Activated T-cell treated with anti-CD3 and anti-CD28 coated beads, Interleukin-2, amount 50 U/mL, for 4 hours (primary cell): ENCODE data around the gene BTG4. TPM values are rescaled to one million over a fixed set of nuclear protein-coding genes. Genes with fewer than 3 reads are reported as not detected.

Source experiments
- ATAC-seq, 2 donors: fragments of 200-7000 bp; cut with Tn5 transposase; one replicate each; pipeline ENCODE4 v1.10.0; 2021
- DNase-seq: peaks from one replicate; pipeline ENCODE4 v3.0.0-alpha.2; 2020
- H3K27me3 Mint-ChIP-seq: one replicate; pipeline ENCODE4 v1.8.0; 2021; ENCODE audit warnings: low read depth, mixed read lengths
- H3K36me3 Mint-ChIP-seq: one replicate; pipeline ENCODE4 v1.8.0; 2022; ENCODE audit warnings: mixed read lengths; ENCODE audit not compliant: insufficient read depth
- H3K4me1 Mint-ChIP-seq: one replicate; pipeline ENCODE4 v1.8.0; 2021; ENCODE audit warnings: low read depth, mixed read lengths
- H3K4me3 Mint-ChIP-seq: one replicate; pipeline ENCODE4 v1.8.0; 2021; ENCODE audit warnings: mild to moderate bottlenecking, moderate library complexity, mixed read lengths
- H3K9me3 Mint-ChIP-seq: one replicate; pipeline ENCODE4 v1.8.0; 2021; ENCODE audit warnings: mixed read lengths
- total RNA-seq, 3 donors: library from RNA; stranded (reverse); gene quantifications; one replicate each; pipeline ENCODE4 v1.2.1, GENCODE V29; 2021

The BTG4 gene
- total RNA-seq, 3 donors from 2014 or later = 0.43 TPM; not detected in 2

DNA sequence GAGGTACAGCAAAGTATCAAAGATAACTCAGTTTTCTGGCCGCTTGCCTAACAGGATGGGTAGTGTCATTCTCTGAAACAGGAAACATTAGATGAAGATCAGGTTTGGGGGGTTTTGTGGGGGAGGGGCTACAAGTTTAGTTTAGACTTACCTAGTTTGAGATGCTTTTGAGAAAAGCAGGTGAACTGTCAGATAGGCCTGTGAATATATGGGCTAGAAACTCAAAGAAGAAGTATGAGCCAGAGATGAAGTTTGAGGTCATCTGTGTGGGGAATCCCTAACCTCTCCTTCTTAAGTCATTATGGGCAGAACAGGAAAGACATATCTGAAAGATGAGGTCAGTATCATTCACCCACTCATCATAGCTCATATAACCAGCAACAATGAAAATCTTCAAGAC, 14.3 kb upstream of the BTG4 start:
- Mint-ChIP-seq H3K9me3 (no peaks in the 10 kb centered on the region), H3K4me1 (peaks cover 24% of the 10 kb centered on the region), H3K36me3 (no peaks in the 10 kb centered on the region), H3K4me3 (no peak overlapping the region), H3K27me3 (peaks cover 12% of the 10 kb centered on the region)
- DNase-seq = no peak
- ATAC-seq = peak; percentile 47 to 81

DNA sequence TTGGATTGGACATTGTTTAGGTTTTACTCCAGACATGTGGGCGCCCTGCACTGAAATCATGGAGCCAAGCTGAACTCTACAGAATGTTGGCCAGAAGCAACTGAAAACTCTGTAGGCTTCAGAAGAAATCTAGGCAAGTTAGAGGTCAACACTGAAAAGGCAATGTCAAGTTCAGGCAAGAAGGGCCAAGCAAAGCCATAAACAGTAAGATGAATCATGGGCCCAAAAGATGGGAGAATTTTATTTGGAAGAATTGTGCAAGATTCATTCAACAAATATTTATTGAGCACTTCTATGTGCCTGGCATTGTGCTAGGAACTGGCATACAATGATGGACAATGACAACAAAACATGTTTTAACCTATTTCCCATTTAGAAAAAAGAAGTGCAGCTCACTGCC, 13.3 kb upstream of the BTG4 start:
- Mint-ChIP-seq H3K4me3 (no peak overlapping the region), H3K4me1 (peaks cover 26% of the 10 kb centered on the region), H3K36me3 (no peaks in the 10 kb centered on the region)

DNA sequence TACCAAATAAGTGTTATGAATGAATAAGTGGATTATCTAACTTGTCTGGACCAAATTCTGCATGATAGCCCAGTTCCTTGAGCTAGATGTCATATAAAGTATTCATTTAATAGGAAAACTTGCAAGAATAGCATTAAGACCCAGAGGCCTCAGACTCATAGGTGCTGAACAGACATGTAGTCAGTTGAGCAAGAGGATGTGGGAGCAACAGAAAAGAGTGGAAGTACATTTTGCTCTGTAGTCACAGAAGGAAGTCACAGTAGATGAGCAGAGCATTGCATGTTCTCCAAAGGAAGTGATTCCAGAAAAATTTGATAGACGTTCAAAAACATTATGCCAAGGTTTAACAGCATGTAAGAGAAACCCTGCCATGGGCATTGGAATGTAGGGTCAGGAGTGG, 11.9 kb upstream of the BTG4 start:
- no peaks in the 10 kb centered on the region for H3K36me3 Mint-ChIP-seq
- no peaks in the 10 kb centered on the region for H3K9me3 Mint-ChIP-seq
- peaks cover 23% of the 10 kb centered on the region for H3K4me1 Mint-ChIP-seq
- no peak overlapping the region for H3K4me3 Mint-ChIP-seq
- peaks cover 11% of the 10 kb centered on the region for H3K27me3 Mint-ChIP-seq
- DNase-seq (no peak), ATAC-seq (no peak)

More for the DNA sequence above, 13.3 kb upstream of the BTG4 start:
- no peaks in the 10 kb centered on the region for H3K9me3 Mint-ChIP-seq
- ATAC-seq = no peak
- H3K27me3 Mint-ChIP-seq = peaks cover 14% of the 10 kb centered on the region
- DNase-seq = no peak

DNA sequence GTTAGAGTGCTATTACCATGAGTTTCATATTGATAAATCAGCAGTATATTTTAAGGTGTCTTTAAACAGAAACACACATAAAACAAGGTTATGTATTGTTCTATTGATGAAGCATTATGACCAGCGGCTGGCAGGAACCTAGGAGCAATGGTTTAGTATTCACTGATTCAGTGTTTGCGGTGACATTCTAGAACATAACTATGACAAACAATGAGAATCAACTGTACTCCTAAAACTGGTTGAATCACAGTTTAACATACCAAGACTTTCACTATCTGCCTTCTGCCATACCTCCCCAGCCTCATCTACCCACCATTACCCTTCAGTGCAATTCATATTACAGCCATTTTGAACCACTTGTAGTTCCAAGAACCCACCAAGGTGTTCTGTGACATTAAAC, 11.2 kb upstream of the BTG4 start:
- Mint-ChIP-seq H3K4me3 (no peak overlapping the region), H3K9me3 (no peaks in the 10 kb centered on the region), H3K27me3 (peaks cover 11% of the 10 kb centered on the region), H3K4me1 (peaks cover 16% of the 10 kb centered on the region), H3K36me3 (no peaks in the 10 kb centered on the region)
- ATAC-seq (peak; percentile 71 to 82), DNase-seq (no peak)

DNA sequence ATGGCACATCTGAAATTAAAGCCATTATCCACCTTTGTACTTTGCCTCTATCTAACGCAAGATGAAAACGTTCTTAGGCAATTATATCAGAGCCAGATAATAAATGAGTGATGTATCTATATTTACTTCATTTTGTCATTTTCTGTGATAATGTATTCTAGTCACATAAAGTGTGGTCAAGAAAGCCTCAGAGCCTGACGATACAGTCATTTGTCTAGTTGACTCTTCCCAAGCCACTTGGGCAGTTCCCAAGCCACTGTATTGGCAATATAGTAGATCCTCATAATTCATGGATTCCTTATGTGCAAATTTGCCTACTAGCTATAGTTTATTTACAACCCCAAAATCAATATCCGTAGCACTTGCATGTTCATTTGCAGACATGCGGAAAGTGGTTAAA, 10.2 kb upstream of the BTG4 start:
- DNase-seq = no peak
- H3K4me3 Mint-ChIP-seq = no peak overlapping the region
- peaks cover 11% of the 10 kb centered on the region for H3K27me3 Mint-ChIP-seq
- peaks cover 16% of the 10 kb centered on the region for H3K4me1 Mint-ChIP-seq
- no peak for ATAC-seq
- H3K9me3 Mint-ChIP-seq = no peaks in the 10 kb centered on the region
- no peaks in the 10 kb centered on the region for H3K36me3 Mint-ChIP-seq

DNA sequence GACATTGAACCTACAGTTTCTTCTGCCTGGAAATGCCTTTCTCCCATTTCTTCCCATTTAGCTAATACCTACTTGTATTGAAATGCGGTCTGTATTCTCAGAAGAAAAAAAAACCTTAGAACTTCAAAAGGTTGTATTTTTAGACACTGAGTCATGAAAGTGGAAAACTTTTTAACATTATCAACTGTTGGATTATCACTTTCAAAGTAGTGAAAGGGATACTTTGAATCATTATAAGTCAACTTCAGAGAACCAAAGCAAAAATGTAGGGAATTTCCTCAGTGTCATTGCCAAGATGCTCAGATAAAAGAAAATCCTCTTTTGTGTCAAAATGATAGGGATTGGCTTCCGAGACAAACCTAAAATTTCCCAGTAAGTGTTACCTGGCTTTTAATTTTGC, 8.9 kb upstream of the BTG4 start:
- ATAC-seq = peak in 1 of 2 donors; percentile 34

DNA sequence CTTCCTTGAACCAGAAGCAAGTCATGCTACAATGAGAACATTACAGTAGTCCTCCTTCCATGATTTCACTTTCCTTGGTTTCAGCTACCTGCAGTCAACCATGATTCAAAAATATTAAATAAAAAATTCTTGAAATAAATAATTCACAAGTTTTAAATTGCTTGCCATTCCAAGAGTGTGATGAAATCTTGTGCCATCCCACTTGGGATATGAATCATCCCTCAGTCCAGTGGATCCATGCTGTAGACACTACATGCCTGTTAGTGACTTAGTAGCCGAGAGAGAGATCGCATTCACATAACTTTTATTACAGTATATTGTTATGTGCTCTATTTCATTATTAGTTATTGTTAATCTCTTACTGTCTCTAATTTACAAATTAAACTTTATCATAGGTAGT, 8.4 kb upstream of the BTG4 start:
- no peak for DNase-seq
- no peaks in the 10 kb centered on the region for H3K36me3 Mint-ChIP-seq
- peaks cover 6% of the 10 kb centered on the region for H3K4me1 Mint-ChIP-seq
- ATAC-seq = no peak
- no peaks in the 10 kb centered on the region for H3K9me3 Mint-ChIP-seq
- peaks cover 7% of the 10 kb centered on the region for H3K27me3 Mint-ChIP-seq
- H3K4me3 Mint-ChIP-seq = no peak overlapping the region

More for the DNA sequence above, 8.9 kb upstream of the BTG4 start:
- Mint-ChIP-seq H3K4me3 (no peak overlapping the region), H3K36me3 (no peaks in the 10 kb centered on the region), H3K4me1 (peaks cover 10% of the 10 kb centered on the region), H3K27me3 (peaks cover 8% of the 10 kb centered on the region), H3K9me3 (no peaks in the 10 kb centered on the region)
- DNase-seq = no peak

DNA sequence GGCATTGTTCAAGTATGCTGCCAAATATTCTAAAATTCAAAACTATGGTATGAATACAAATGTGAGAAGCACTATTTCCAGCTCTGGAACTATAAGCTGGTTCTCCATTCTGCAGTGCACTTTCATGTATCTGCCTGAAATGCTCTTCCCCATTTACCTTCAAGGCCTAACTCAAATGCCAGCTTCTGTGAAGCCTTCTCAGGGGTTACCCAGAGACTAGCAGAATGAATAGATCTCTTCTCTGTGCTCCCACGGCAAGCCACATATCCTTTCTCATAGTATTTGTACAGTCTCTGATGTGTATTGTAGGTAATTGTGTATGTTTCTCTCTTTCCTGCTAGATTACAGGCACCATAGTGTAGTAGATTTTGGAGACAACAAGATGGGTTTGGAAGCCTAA, 6.5 kb upstream of the BTG4 start:
- Mint-ChIP-seq H3K9me3 (no peaks in the 10 kb centered on the region), H3K36me3 (no peaks in the 10 kb centered on the region), H3K4me3 (no peak overlapping the region), H3K4me1 (peaks cover 8% of the 10 kb centered on the region), H3K27me3 (peaks cover 24% of the 10 kb centered on the region)
- DNase-seq (no peak), ATAC-seq (no peak)

DNA sequence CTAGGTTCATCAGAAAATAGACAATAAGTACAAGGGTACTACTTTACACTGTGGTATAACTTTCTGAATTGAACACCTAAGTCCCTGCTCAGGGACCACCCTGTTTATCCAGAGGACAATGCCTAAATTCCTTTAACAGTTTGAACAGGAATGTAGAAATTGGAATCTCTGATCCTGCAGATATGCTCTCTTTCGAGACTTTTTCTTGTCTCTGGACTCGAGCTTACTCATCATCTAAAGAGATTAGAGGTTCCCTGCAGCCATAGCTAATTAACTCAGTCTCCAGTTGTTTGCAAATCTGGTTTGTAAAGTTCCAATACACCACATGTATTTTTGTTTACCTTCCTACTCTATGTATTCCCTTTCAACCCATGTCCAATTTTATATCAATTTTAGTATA, 3.4 kb upstream of the BTG4 start:
- DNase-seq (no peak), ATAC-seq (no peak)
- Mint-ChIP-seq H3K4me1 (peaks cover 10% of the 10 kb centered on the region), H3K36me3 (no peaks in the 10 kb centered on the region), H3K9me3 (no peaks in the 10 kb centered on the region), H3K4me3 (no peak overlapping the region), H3K27me3 (peaks cover 38% of the 10 kb centered on the region)

DNA sequence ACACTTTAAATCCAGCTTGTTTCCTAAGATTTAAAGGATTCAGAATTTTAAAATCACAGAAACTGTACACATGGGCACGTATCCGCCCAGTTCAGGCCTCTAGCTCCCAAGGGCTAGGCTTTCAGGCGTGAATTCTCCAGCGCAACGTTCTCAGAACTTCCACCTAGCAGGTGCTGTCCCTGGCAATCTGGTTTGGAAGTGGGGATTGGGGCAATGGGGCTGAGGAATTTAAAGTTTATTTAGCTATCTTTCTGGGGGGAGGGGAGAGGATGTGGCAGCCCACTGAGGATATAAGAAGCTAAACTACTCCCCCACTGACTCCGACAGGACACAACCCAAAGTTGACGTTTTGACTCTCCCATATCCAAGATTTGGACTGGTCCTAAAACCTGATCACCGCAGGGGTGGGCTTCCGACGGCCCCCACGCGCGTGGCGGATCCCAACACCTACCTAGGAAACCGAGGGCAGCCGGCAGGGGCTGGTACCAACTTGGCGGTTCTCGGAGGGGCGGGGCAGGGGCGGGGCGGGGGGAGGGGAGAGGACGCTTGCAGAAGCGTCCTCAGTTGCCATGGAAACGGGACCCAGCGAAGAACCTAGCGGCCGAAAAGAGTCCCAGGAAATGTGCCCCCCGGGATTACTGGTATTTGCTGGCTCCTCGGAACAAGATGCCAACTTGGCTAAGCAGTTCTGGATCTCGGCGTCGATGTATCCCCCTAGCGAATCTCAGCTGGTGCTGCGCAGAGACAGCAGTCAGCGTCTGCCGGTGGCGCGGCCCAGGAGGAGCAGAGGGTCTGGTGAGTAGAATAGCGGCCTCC, 2.2 kb upstream of the BTG4 start, which contains the start of gene HOATZ:
HOATZ (plus strand) TSS at position 563 of the 816 bp plus-strand sequence; CDS start at position 570, 7 bp downstream.
- H3K27me3 Mint-ChIP-seq = peaks cover 43% of the 10 kb centered on the region

DNA sequence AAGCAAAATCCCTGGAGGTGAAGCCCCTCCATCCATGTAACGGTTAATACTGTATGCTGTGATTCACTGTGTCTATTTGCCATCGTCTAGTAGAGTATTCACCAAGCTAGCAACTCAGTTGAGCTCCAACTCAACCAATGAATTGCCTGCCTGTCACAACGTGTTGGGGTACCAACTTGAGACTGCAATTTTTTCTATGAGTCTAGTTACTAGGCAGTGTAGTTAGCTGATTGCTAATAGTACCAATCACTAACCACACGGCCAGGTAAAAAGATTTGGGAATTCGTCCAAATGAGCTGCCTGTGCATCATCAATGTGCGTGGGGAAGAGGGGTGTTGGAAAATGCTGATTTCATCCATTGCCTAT, 1.0 kb upstream of the BTG4 start:
- Mint-ChIP-seq H3K4me3 (peak overlapping the region; percentile 34), H3K36me3 (no peaks in the 10 kb centered on the region), H3K27me3 (peaks cover 49% of the 10 kb centered on the region), H3K9me3 (no peaks in the 10 kb centered on the region), H3K4me1 (peaks cover 10% of the 10 kb centered on the region)
- ATAC-seq = peak; percentile 38 to 48
- DNase-seq = no peak

More for the DNA sequence above, 2.2 kb upstream of the BTG4 start, which contains the start of gene HOATZ:
- peaks cover 10% of the 10 kb centered on the region for H3K4me1 Mint-ChIP-seq
- DNase-seq (peak; percentile 5), ATAC-seq (peak; percentile 36 to 38)
- no peaks in the 10 kb centered on the region for H3K36me3 Mint-ChIP-seq
- no peak within 1 kb of the TSS for H3K4me3 Mint-ChIP-seq
- no peaks in the 10 kb centered on the region for H3K9me3 Mint-ChIP-seq

DNA sequence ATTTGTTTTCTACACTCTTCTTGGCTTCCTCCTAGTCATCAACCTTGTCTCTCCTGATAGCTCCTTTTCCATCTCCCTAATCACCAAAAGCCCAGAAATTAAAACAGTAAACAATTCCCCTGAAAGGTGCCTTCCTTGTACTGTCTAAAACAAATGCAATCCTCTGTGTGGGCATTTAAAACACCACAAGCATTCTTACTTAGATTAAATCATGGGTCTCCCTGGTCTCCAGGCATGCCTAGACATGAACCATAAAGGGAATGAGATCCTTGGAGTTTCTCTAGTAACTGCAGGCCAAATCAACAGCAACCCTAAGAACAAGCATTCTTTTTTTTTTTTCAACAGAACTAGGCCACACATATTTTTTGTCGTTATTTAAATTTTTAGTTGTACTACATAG, 1.9 kb downstream of the BTG4 start:
- ATAC-seq = no peak
- no peaks in the 10 kb centered on the region for H3K36me3 Mint-ChIP-seq
- H3K4me3 Mint-ChIP-seq = no peak overlapping the region
- H3K27me3 Mint-ChIP-seq = peaks cover 61% of the 10 kb centered on the region
- H3K9me3 Mint-ChIP-seq = no peaks in the 10 kb centered on the region
- H3K4me1 Mint-ChIP-seq = peaks cover 10% of the 10 kb centered on the region
- no peak for DNase-seq

DNA sequence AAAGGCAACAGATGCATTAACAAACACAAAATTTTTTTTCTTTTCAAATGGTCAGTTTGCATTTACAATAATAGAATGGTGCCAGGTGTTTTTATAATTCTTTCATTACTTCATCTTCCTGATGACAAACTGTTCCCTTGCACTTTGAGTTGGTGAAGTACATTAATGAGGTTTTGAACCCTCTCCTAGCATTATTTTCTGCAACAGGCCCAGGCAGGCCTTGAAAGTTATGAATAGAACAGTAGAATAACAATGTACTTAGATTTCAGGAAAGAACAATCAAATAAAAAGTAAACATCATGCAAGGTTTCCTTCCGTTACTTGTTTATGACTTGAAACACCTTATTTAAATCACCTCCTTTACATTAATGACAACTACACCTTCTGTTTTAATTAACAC, 9.6 kb downstream of the BTG4 start:
- H3K27me3 Mint-ChIP-seq = peaks cover 28% of the 10 kb centered on the region

DNA sequence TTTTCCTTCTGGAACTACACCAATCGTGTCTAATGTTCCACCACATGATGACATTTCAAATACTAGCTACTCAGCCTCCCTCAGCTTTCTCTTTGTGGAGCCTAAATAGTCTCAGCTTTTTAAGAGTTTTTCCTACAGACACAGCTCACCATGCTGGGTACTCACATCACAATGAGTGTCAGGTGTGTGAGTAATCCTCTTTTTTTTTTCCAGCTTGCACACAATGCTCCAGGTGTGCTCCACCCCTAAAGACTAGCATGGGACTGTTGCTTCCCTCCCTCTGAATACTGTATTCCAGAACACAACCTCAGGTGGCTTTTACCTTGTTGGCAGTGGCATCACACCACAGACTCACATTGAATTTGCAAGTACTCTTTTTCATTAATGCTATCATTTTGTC, 11.7 kb downstream of the BTG4 start:
- ATAC-seq (no peak), DNase-seq (no peak)
- H3K4me1 Mint-ChIP-seq = no peaks in the 10 kb centered on the region
- H3K36me3 Mint-ChIP-seq = no peaks in the 10 kb centered on the region
- no peaks in the 10 kb centered on the region for H3K9me3 Mint-ChIP-seq
- no peak overlapping the region for H3K4me3 Mint-ChIP-seq
- H3K27me3 Mint-ChIP-seq = peaks cover 21% of the 10 kb centered on the region

More for the DNA sequence above, 9.6 kb downstream of the BTG4 start:
- Mint-ChIP-seq H3K9me3 (no peaks in the 10 kb centered on the region), H3K36me3 (no peaks in the 10 kb centered on the region), H3K4me3 (no peak overlapping the region), H3K4me1 (no peaks in the 10 kb centered on the region)
- ATAC-seq (no peak), DNase-seq (no peak)

DNA sequence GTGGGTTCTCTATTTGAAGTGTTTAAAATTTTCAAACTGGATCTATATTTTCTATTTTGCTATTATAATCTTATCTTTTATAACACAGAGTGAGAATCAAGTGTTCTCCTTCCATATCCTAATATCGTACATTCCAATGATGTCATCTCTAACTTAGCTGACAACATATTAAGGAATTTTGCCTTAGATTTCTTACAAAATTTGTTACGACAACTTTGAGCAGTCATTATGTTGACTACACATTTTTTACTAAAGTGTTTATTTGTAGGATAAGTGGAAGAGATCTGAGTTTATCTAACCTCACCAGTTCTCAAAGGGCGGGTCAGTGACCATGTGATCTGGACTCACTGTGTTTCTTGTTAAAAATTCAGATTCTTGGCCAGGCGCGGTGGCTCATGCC, 12.7 kb downstream of the BTG4 start:
- Mint-ChIP-seq H3K4me1 (no peaks in the 10 kb centered on the region), H3K9me3 (no peaks in the 10 kb centered on the region), H3K36me3 (no peaks in the 10 kb centered on the region), H3K27me3 (peaks cover 19% of the 10 kb centered on the region), H3K4me3 (no peak overlapping the region)
- DNase-seq (no peak), ATAC-seq (no peak)
